ENCODE data around the gene SCLY.
"Not testable (repeated sequence)": the region's sequence is repeated elsewhere in the genome, so short reads cannot be mapped to it uniquely, and the experiment has no call there.

SCLY gene

GRCh38 chr2:238114851-238115660 lies 54.3 kb downstream of the SCLY start:
- no peak for DNase-seq

- not testable (repeated sequence) for DNase-seq
Measured at GRCh38 chr2:238115709-238116108, 54.9 kb downstream of the SCLY start.

GRCh38 chr2:238116298-238117198 lies 55.7 kb downstream of the SCLY start:
- DNase-seq = no peak

DNA sequence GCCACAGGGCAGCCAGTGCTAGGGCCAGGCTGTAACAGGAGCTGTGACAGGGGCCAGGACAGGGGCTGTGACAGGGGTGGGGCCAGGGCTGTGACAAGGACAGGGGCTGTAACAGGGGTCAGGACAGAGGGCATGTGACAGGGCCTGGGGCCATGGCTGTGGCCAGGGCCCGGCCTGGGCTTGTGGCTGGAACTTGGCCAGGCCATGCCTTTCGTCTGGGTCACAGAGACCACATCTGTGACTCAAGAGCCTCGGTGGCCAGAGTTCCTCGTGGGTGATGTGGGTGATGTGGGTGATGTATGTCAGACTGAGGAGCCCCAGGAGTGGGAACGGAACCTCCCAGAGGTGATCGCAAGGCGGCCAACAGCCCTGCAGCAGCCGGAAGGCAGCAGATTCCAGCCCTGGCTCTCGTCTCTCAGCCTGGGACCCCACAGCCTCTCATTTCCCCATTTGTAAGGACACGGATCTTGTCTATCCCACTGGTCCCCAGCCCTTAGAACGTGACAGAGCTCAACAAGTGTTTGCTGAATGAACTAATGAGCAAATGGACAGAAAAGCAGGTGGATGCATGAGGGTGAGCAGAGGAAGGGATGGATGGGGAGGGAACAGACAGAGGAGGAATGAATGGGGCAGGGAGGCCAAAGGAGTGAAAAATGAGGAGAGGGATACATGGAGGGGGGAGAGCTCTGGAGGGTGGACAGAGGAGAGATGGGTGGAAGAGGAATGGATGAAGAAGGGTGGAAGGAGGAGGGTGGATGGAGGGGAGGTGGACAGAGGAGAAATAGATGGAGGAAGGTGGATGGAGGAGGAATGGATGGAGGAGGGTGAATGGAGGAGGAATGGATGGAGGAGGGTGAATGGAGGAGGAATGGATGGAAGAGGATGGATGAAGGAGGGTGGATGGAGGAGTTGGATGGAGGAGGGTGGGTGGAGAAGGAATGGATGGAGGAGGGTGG lies 56.7 kb downstream of the SCLY start:
- DNase-seq = no peak

GRCh38 chr2:238119756-238120462 lies 59.1 kb downstream of the SCLY start:
- no peak for DNase-seq

DNA sequence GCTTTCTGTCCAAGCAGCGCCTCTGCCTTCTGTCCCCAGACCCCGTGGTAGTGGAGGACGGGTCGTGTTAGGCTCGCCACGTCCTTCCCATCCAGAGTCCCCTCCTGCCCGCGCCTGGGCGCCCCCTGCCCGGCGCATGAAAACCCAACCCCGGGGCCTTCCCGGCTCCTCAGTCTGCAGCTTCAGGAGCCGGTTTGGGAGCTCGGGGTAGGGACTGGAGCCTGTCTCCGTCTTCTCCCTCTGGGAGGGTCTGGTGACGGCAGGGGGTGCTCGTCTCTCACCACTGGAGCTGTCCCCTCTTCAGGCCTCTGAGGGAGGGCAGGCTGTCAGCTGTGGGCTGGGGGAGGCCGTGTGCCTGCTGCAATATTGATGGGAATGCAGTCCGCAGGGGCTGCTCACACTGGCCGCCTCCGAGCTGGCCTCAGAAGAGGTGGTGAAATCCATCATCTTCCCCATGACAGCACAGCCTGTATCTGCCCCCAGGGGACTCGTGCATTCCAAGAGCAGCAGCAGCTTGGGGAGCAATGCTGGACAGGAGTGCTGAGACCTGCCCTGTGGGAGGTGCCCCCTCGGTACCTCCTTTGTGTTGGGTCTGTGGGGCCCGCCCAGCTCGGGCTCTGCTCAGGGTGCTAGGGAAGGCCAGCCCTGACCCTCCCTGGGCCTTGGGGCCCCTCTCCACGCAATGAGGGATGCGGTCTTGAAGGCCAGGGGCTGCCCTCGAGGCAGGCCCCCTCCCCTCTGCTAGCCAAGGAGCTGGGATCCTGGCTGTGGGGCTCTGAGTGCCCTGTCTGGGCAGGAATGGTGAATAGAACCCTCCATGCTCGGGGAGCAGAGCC lies 59.9 kb downstream of the SCLY start:
- no peak for DNase-seq

GRCh38 chr2:238121511-238122286 lies 60.9 kb downstream of the SCLY start:
- DNase-seq = no peak

- no peak for DNase-seq
Measured at GRCh38 chr2:238122287-238123217, 61.8 kb downstream of the SCLY start.

GRCh38 chr2:238123218-238123971 lies 62.6 kb downstream of the SCLY start:
- DNase-seq = no peak

- DNase-seq = no peak
Measured at GRCh38 chr2:238123991-238124470, 63.2 kb downstream of the SCLY start.

- no peak for DNase-seq
Measured at GRCh38 chr2:238124488-238125126, 63.8 kb downstream of the SCLY start.

DNA sequence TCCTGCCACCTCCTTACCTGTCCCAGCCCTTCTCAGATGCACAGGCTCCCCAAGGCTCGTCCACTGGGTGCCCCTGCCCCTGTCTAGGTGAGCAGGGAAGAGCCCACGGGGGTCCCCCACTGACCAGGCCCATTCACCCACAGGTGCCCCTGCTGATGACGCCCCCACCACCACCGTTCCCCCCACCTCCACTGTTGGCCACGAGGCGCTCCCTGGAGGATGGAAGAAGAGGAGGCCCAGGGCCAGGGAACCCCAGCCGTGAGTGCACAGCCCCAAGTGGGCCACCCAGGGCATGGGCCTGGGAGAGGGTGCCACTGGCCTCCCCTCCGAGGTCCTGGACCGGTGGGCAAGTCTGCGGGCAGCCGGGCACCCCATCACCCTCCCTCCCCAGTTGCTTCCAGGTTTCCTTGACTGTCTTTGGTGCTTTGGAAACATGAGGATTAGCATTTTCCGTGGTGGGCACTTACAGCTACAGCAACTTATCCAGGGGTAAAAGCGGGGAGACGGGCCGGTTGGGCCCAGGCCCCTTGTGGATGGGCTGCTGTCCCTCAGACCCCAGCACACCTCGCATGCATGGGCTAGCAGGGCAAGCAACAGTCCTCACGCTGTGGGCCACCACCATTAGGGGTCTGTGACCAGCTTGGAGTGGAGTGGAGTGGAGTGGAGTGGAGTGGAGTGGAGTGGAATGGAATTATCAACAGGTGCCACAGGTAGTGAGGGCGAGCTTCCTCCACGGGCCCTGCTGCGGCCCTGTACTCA lies 64.5 kb downstream of the SCLY start:
- no peak for DNase-seq

DNA sequence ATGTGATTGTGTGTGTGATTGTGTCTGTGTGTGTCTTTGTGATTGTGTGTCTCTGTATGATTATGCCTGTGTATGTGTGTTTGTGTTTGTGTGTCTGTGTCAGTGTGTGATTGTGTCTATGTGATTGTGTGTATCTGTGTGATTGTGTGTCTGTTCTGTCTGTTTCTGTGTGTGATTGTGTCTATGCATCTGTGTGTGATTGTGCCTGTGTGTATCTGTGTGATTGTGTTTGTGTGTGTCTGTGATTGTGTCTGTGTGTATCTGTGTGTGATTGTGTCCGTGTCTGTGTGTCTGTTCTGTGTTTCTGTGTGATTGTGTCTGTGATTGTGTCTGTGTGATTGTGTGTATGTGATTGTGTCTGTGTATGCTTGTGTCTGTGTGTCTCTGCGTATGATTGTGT lies 65.5 kb downstream of the SCLY start:
- DNase-seq = no peak

GRCh38 chr2:238126775-238127164 lies 66.0 kb downstream of the SCLY start:
- no peak for DNase-seq

GRCh38 chr2:238127165-238128060 lies 66.6 kb downstream of the SCLY start:
- DNase-seq = no peak

DNA sequence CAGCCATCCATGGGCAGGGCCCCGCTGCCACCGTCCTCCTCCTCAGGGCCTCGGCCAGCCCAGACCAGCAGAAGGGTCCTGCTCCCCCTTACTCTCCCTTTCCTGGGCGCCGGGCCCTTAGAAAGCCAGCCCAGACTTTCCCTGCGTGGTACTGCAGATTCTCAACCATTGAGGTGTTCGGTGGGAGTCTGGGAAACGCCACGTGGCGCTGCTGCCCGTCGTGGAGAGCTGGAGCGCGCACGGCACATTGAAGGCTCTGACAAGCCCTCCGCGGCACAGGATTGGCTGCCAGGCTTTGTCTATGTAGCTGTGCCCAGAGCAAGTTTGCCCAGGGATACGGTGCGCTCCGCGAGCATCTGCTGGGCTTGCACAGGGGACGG lies 67.2 kb downstream of the SCLY start:
- DNase-seq = no peak

All from NCI-H524 treated with DMSO at 0.1 percent for 48 hours (cell line).